ENCODE measurements around the gene ZC3H4. TPM values are rescaled to one million over a fixed set of nuclear protein-coding genes. Genes with fewer than 3 reads are reported as not detected.
A peak's percentile ranks its signal among the peaks of the same experiment; 100 is the strongest.

ZC3H4 gene
- total RNA-seq, 1 experiment from 2014 or later = 105 TPM

DNA sequence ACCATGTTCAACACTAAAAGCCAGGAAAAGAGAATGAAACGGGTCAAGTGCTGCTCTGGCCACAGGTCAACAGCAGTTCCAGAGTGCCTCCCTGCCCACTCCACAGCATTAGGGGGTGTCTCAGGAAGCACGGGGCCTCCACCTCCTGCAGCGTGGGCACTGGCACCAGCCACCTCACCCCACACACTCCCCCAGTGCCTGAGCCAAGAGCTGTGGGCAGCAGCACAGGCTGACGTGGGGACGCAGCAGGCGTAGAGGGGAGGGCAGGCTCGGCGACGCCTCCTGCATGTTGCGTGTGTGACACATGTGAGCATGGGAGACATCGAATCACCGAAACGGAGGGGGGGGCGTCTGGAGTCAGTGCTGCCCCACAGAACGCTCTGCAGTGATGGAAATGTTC is 43.8 kb downstream of the ZC3H4 start:
- Mint-ChIP-seq H3K27me3 (ENCODE audit: low read depth) (no peaks in the 10 kb centered on the region), H3K9me3 (no peaks in the 10 kb centered on the region), H3K36me3 (ENCODE audit: insufficient read depth in 1 of 3, low read depth in 3 of 3) (peaks cover 34 to 72% (median 68%) of the 10 kb centered on the region in 3 experiments; a peak in 6 of 7 replicates), H3K27ac (0 out of 7 replicates have a peak overlapping the region, but pooled peaks of 1 of the 3 experiments have one; percentile 82), H3K4me1 (peaks cover 0 to 3% of the 10 kb centered on the region in 2 experiments; a peak in 2 of 4 replicates), H3K4me3 (no peak overlapping the region)
- no peaks in the 10 kb centered on the region for H3K79me2 ChIP-seq (ENCODE audit: insufficient read depth, low read length)
- DNase-seq = no peak
- no peak overlapping the region for H3K27ac ChIP-seq (ENCODE audit: insufficient read length, low read depth, low read length)
- no peaks in the 10 kb centered on the region for H3K23me2 ChIP-seq (ENCODE audit: insufficient read length, low read depth, low read length, poor library complexity, severe bottlenecking)
- H3K4ac ChIP-seq (ENCODE audit: low read depth, low read length) = no peak overlapping the region
- no peak overlapping the region for H3K9ac ChIP-seq (ENCODE audit: extremely low read depth, insufficient read length, low read length)
- H3T11ph ChIP-seq (ENCODE audit: low read length) = no peak overlapping the region
- H3K9me3 ChIP-seq (ENCODE audit: control insufficient read depth, low read depth, low read length) = no peaks in the 10 kb centered on the region
- no peak overlapping the region for H3K23ac ChIP-seq (ENCODE audit: insufficient read length, low read depth, low read length)
- no peak overlapping the region for H4K5ac ChIP-seq (ENCODE audit: insufficient read length, low read depth, low read length)
- no peak overlapping the region for H2BK120ac ChIP-seq (ENCODE audit: low read depth, low read length, poor library complexity, severe bottlenecking)
- H2BK20ac ChIP-seq (ENCODE audit: low read depth, low read length, poor library complexity, severe bottlenecking) = no peak overlapping the region
- no peak overlapping the region for H2AFZ ChIP-seq (ENCODE audit: low read length)
- no CpG with 5 or more reads among the region's 15 CpGs for WGBS (ENCODE audit: extremely low coverage, insufficient read length, low lambda C conversion rate)
- H2BK5ac ChIP-seq (ENCODE audit: insufficient read length, low read length) = no peak overlapping the region
- H4K91ac ChIP-seq (ENCODE audit: insufficient read length, low read depth, low read length) = no peak overlapping the region
- TF ChIP-seq, protein P1, sequence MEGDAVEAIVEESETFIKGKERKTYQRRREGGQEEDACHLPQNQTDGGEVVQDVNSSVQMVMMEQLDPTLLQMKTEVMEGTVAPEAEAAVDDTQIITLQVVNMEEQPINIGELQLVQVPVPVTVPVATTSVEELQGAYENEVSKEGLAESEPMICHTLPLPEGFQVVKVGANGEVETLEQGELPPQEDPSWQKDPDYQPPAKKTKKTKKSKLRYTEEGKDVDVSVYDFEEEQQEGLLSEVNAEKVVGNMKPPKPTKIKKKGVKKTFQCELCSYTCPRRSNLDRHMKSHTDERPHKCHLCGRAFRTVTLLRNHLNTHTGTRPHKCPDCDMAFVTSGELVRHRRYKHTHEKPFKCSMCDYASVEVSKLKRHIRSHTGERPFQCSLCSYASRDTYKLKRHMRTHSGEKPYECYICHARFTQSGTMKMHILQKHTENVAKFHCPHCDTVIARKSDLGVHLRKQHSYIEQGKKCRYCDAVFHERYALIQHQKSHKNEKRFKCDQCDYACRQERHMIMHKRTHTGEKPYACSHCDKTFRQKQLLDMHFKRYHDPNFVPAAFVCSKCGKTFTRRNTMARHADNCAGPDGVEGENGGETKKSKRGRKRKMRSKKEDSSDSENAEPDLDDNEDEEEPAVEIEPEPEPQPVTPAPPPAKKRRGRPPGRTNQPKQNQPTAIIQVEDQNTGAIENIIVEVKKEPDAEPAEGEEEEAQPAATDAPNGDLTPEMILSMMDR (conservative IDR thresholded peaks at IDR 0.05) = no peak
- H2AK5ac ChIP-seq (ENCODE audit: insufficient read length, low read length) = no peak overlapping the region
- H2BK15ac ChIP-seq (ENCODE audit: low read depth, low read length) = no peak overlapping the region
- no peaks in the 10 kb centered on the region for H3K4me1 ChIP-seq (ENCODE audit: insufficient read depth, low read length)
- H3K56ac ChIP-seq (ENCODE audit: insufficient read length, low read depth, low read length) = no peak overlapping the region
- no peaks in the 10 kb centered on the region for H4K20me1 ChIP-seq (ENCODE audit: control insufficient read depth, insufficient read depth, insufficient read length)
- H3K18ac ChIP-seq (ENCODE audit: insufficient read length, low read depth, low read length) = no peak overlapping the region
- H3K14ac ChIP-seq (ENCODE audit: insufficient read depth, low read length) = no peak overlapping the region
- H3K4me2 ChIP-seq (ENCODE audit: insufficient read depth, insufficient read length, low read length) = no peak overlapping the region
- H2BK12ac ChIP-seq (ENCODE audit: insufficient read length, low read depth, low read length) = no peak overlapping the region
- no peak overlapping the region for H4K8ac ChIP-seq (replicated peaks; ENCODE audit: insufficient read length, low read depth, low read length)
- H3K27me3 ChIP-seq (ENCODE audit: insufficient read depth, low read length) = no peaks in the 10 kb centered on the region
- H3K79me1 ChIP-seq (ENCODE audit: insufficient read depth, low read depth, low read length, poor library complexity, severe bottlenecking) = no peaks in the 10 kb centered on the region

Data from H9 (cell line).